ENCODE results near the gene HIVEP3. TPM values are rescaled to one million over a fixed set of nuclear protein-coding genes. Genes with fewer than 3 reads are reported as not detected.

HIVEP3 gene
- total RNA-seq, 1 experiment from 2014 or later: 3.1 TPM

DNA sequence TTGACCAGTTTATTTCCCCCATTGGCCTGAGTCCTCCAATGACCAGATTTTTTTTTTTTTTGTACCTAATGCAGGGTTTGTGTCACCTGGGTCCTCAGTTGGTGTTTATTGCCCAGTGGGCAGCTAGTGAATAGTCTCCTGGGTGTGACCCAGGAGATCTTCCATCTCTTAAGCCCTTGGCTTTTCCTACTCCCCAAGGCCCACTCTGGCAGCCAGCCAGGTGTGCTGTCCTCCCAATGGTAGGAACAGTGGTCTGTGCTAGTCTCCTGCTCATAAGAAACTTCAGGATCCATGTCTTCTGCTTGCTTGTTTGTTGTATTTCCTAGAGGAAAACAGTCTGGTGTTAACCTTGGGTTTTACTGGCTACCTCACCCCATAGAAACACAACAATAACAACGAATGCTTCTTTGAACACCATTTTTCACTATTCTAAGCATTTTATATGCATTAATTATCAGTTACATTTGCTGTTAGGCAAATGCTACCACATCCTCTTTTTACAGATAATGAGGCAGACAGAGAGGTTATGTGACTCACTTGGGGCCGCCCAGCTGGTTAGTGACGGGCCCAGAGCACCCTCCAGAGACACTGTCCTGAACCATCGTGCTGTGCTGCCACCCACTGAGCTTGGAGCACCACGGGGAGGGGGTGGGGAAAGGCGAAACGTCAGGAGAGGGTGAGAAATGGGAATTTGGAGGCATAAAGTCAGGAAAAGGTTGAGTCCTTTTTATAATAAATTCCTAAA is 107.5 kb downstream of the HIVEP3 start:
- no peak overlapping the region for H3K27ac ChIP-seq (ENCODE audit: low read depth, low read length, poor library complexity, severe bottlenecking)
- ChIA-PET POLR2A (ENCODE audit: low non-redundant PET) (no interaction called here), CTCF (interaction anchor here (1.0 kb wide), 1 partner anchor 362 kb away, joined by 3 read pairs; no protein-coding TSS in a partner anchor)
- BruUV-seq (replicated peaks): no TSS peak
- H3K4me1 ChIP-seq (ENCODE audit: insufficient read depth, low read length, poor library complexity, severe bottlenecking): no peaks in the 10 kb centered on the region
- no peak overlapping the region for H3K4me3 ChIP-seq (ENCODE audit: low read depth, low read length, poor library complexity, severe bottlenecking)
- intact Hi-C loops (cut with micrococcal nuclease; ENCODE audit: unreplicated experiment): no loop called here
- H3K36me3 ChIP-seq (ENCODE audit: insufficient read depth, low read length, poor library complexity, severe bottlenecking): no peaks in the 10 kb centered on the region
- no peaks in the 10 kb centered on the region for H3K9me3 ChIP-seq (ENCODE audit: low read depth, low read length, poor library complexity, severe bottlenecking)
- TF ChIP-seq, protein P1, sequence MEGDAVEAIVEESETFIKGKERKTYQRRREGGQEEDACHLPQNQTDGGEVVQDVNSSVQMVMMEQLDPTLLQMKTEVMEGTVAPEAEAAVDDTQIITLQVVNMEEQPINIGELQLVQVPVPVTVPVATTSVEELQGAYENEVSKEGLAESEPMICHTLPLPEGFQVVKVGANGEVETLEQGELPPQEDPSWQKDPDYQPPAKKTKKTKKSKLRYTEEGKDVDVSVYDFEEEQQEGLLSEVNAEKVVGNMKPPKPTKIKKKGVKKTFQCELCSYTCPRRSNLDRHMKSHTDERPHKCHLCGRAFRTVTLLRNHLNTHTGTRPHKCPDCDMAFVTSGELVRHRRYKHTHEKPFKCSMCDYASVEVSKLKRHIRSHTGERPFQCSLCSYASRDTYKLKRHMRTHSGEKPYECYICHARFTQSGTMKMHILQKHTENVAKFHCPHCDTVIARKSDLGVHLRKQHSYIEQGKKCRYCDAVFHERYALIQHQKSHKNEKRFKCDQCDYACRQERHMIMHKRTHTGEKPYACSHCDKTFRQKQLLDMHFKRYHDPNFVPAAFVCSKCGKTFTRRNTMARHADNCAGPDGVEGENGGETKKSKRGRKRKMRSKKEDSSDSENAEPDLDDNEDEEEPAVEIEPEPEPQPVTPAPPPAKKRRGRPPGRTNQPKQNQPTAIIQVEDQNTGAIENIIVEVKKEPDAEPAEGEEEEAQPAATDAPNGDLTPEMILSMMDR (conservative IDR thresholded peaks at IDR 0.05; ENCODE audit: low read depth, low read length): no peak
- no peak for TF ChIP-seq EZH2 (IDR thresholded peaks at IDR 0.05; ENCODE audit: borderline replicate concordance, low read depth, low read length, poor library complexity, severe bottlenecking)
- H3K27me3 ChIP-seq (replicated peaks; ENCODE audit: insufficient read depth, low read depth, low read length, poor library complexity): no peaks in the 10 kb centered on the region
- DNase-seq (ENCODE audit: low spot score): peak; percentile 21

DNA sequence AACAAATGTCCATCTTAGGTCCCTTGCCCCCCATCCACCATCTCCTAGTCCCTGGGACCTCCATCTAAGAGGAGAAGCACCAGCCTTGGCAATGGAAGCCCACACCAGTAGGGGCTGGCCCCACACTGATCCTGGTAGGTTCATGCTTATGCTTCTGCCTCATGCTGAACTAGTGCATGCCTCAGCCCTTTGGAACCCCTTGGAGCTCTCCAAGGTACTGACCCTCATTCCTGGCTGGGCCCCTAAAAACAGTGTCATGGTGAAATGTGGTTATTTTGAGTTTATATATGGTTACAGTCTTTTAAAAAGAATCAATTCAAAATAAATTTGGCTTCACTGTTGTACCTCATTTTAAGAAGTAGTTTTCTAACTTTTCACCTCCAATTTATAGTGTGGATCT is 108.3 kb downstream of the HIVEP3 start:
- BruUV-seq (replicated peaks): no TSS peak
- POLR2A ChIA-PET (ENCODE audit: low non-redundant PET): no interaction called here

DNA sequence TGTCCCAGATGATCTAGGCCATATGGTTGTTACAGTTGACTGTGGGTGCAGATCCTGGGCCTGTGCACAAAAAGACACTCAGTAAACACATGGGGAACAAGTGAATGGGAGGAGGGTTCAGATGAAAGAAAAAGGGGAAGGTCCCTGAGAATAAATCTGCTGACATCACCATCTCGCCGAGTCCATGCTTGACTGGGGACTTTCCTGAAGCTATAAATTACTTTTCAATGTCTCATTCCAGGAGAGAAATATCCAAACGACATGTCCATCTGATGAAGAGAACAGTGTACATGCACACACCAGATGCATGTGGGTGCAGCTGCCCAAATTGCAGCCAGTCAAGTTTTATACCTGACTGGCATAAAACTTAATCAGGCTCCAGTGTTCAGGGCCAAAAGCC is 109.0 kb downstream of the HIVEP3 start:
- H3K9me3 ChIP-seq (ENCODE audit: low read depth, low read length, poor library complexity, severe bottlenecking): no peaks in the 10 kb centered on the region
- H3K4me1 ChIP-seq (ENCODE audit: insufficient read depth, low read length, poor library complexity, severe bottlenecking): no peaks in the 10 kb centered on the region
- H3K36me3 ChIP-seq (ENCODE audit: insufficient read depth, low read length, poor library complexity, severe bottlenecking): no peaks in the 10 kb centered on the region
- TF ChIP-seq EZH2 (IDR thresholded peaks at IDR 0.05; ENCODE audit: borderline replicate concordance, low read depth, low read length, poor library complexity, severe bottlenecking): no peak
- TF ChIP-seq, protein P1 (conservative IDR thresholded peaks at IDR 0.05; ENCODE audit: low read depth, low read length): no peak
- intact Hi-C loops (cut with micrococcal nuclease; ENCODE audit: unreplicated experiment): no loop called here
- ChIA-PET CTCF (no interaction called here), POLR2A (ENCODE audit: low non-redundant PET) (no interaction called here)
- DNase-seq (ENCODE audit: low spot score): no peak
- BruUV-seq (replicated peaks): no TSS peak
- H3K27me3 ChIP-seq (replicated peaks; ENCODE audit: insufficient read depth, low read depth, low read length, poor library complexity): no peaks in the 10 kb centered on the region
- no peak overlapping the region for H3K27ac ChIP-seq (ENCODE audit: low read depth, low read length, poor library complexity, severe bottlenecking)
- H3K4me3 ChIP-seq (ENCODE audit: low read depth, low read length, poor library complexity, severe bottlenecking): no peak overlapping the region

More for the DNA sequence above, 108.3 kb downstream of the HIVEP3 start:
- CTCF ChIA-PET: no interaction called here
- Histone ChIP-seq H3K27ac (ENCODE audit: low read depth, low read length, poor library complexity, severe bottlenecking) (no peak overlapping the region), H3K9me3 (ENCODE audit: low read depth, low read length, poor library complexity, severe bottlenecking) (no peaks in the 10 kb centered on the region), H3K4me3 (ENCODE audit: low read depth, low read length, poor library complexity, severe bottlenecking) (no peak overlapping the region), H3K36me3 (ENCODE audit: insufficient read depth, low read length, poor library complexity, severe bottlenecking) (no peaks in the 10 kb centered on the region), H3K4me1 (ENCODE audit: insufficient read depth, low read length, poor library complexity, severe bottlenecking) (no peaks in the 10 kb centered on the region), H3K27me3 (replicated peaks; ENCODE audit: insufficient read depth, low read depth, low read length, poor library complexity) (no peaks in the 10 kb centered on the region)
- DNase-seq (ENCODE audit: low spot score): peak; percentile 59
- no peak for TF ChIP-seq EZH2 (IDR thresholded peaks at IDR 0.05; ENCODE audit: borderline replicate concordance, low read depth, low read length, poor library complexity, severe bottlenecking)
- TF ChIP-seq, protein P1 (conservative IDR thresholded peaks at IDR 0.05; ENCODE audit: low read depth, low read length): no peak
- intact Hi-C loops (cut with micrococcal nuclease; ENCODE audit: unreplicated experiment): no loop called here
